C4-2B (cell line): ENCODE data around the gene COQ6.

Experiments
- CTCF ChIP-seq: fragments of 450-650 bp; conservative IDR thresholded peaks from 2 replicates; pipeline ENCODE4 v1.5.1; 2017; ENCODE audit warnings: mild to moderate bottlenecking
- ZFX ChIP-seq: fragments of 450-650 bp; IDR thresholded peaks from 2 replicates; pipeline ENCODE4 v1.6.1; 2017

GRCh38 chr14:73988065-73988464, 38.0 kb downstream of the COQ6 start:
- TF ChIP-seq CTCF = no peak
- TF ChIP-seq ZFX = no peak
